ENCODE results near the gene DLG1.

Gene DLG1

GRCh38 chr3:197083486-197083885 is 214.9 kb downstream of the DLG1 start:
- Histone ChIP-seq H3K27ac (ENCODE audit: low read length) (no peak overlapping the region), H3K36me3 (replicated peaks; ENCODE audit: insufficient read depth, low read length) (no peaks in the 10 kb centered on the region), H3K9me3 (replicated peaks; ENCODE audit: insufficient read depth, low read length) (no peaks in the 10 kb centered on the region), H3K9ac (ENCODE audit: low read length) (no peak overlapping the region), H3K4me2 (ENCODE audit: low read depth, low read length) (no peak overlapping the region), H3K4me3 (ENCODE audit: low read length) (no peak overlapping the region), H3K4me1 (ENCODE audit: low read length) (no peaks in the 10 kb centered on the region), H3K79me2 (ENCODE audit: low read length) (no peaks in the 10 kb centered on the region), H3K27me3 (replicated peaks; ENCODE audit: insufficient read depth, low read length) (no peaks in the 10 kb centered on the region), H4K20me1 (ENCODE audit: insufficient read depth, low read length) (no peaks in the 10 kb centered on the region), H2AFZ (ENCODE audit: low read length) (no peak overlapping the region), H3K9me2 (replicated peaks; ENCODE audit: insufficient read depth, low read length) (no peaks in the 10 kb centered on the region), H3F3A (ENCODE audit: insufficient read depth, low read length) (no peaks in the 10 kb centered on the region)
- TF ChIP-seq CTCF (IDR thresholded peaks at IDR 0.05; ENCODE audit: low read length) (no peak), EZH2phosphoT487 (IDR thresholded peaks at IDR 0.05; ENCODE audit: low read length) (no peak), EZH2 (optimal IDR thresholded peaks at IDR 0.05; ENCODE audit: low read depth, low read length) (no peak)
- DNase-seq, result no peak

DNA sequence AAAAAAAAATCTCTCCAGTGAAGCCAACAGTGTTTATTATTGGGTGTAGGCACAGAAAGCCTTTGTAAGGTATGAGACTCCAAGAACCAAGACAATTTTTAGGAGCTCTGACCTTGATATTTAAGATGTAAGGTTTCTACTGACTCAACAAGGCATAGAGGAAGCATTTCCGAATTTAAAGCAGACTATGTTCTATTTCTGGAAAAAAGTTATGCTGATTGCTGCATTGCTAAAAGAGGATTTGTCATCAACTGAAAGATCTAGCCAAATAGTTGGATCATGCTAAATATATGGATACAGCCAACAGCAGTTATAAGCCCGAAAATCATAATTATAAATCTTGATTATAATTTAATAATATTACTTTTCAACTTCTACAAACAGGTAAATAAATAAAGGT is 215.5 kb downstream of the DLG1 start:
- H3K4me3 ChIP-seq (ENCODE audit: low read length), result no peak overlapping the region
- TF ChIP-seq CTCF (IDR thresholded peaks at IDR 0.05; ENCODE audit: low read length) (no peak), EZH2phosphoT487 (IDR thresholded peaks at IDR 0.05; ENCODE audit: low read length) (no peak), EZH2 (optimal IDR thresholded peaks at IDR 0.05; ENCODE audit: low read depth, low read length) (no peak)
- no peaks in the 10 kb centered on the region for H3K79me2 ChIP-seq (ENCODE audit: low read length)

DNA sequence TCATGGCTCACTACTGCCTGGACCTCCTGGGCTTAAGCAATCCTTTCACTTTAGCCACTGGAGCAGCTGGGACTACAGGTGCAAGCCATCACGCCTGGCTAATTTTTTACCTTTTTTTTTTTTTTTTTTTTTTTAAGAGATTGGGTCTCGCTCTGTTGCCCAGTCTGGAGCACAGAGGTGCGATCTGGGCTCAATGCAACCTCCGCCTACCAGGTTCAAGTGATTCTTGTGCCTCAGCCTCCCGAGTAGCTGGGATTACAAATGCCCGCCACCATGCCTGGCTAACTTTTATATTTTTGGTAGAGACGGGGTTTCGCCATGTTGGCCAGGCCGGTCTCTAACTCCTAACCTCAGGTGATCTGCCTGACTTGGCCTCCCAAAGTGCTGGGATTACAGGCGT is 218.1 kb downstream of the DLG1 start:
- no peaks in the 10 kb centered on the region for H3K4me1 ChIP-seq (ENCODE audit: low read length)
- H3K9me3 ChIP-seq (replicated peaks; ENCODE audit: insufficient read depth, low read length), result no peaks in the 10 kb centered on the region
- H3K9ac ChIP-seq (ENCODE audit: low read length), result no peak overlapping the region
- no peak overlapping the region for H3K27ac ChIP-seq (ENCODE audit: low read length)
- 0 out of 2 replicates have a peak, but pooled peaks cover 8% of the 10 kb centered on the region for H3K36me3 ChIP-seq (replicated peaks; ENCODE audit: insufficient read depth, low read length)
- no peaks in the 10 kb centered on the region for H3K79me2 ChIP-seq (ENCODE audit: low read length)
- no peak for TF ChIP-seq CTCF (IDR thresholded peaks at IDR 0.05; ENCODE audit: low read length)
- no peak for TF ChIP-seq EZH2phosphoT487 (IDR thresholded peaks at IDR 0.05; ENCODE audit: low read length)
- TF ChIP-seq EZH2 (optimal IDR thresholded peaks at IDR 0.05; ENCODE audit: low read depth, low read length), result no peak
- DNase-seq, result no peak
- no peaks in the 10 kb centered on the region for H3K9me2 ChIP-seq (replicated peaks; ENCODE audit: insufficient read depth, low read length)
- no peak overlapping the region for H3K4me2 ChIP-seq (ENCODE audit: low read depth, low read length)
- H3K27me3 ChIP-seq (replicated peaks; ENCODE audit: insufficient read depth, low read length), result no peaks in the 10 kb centered on the region
- no peak overlapping the region for H3K4me3 ChIP-seq (ENCODE audit: low read length)
- H2AFZ ChIP-seq (ENCODE audit: low read length), result no peak overlapping the region
- H3F3A ChIP-seq (ENCODE audit: insufficient read depth, low read length), result 0 out of 2 replicates have a peak, but pooled peaks cover 3% of the 10 kb centered on the region
- H4K20me1 ChIP-seq (ENCODE audit: insufficient read depth, low read length), result no peaks in the 10 kb centered on the region

More for the DNA sequence above, 215.5 kb downstream of the DLG1 start:
- no peaks in the 10 kb centered on the region for H3K9me3 ChIP-seq (replicated peaks; ENCODE audit: insufficient read depth, low read length)
- H3K9me2 ChIP-seq (replicated peaks; ENCODE audit: insufficient read depth, low read length), result no peaks in the 10 kb centered on the region
- DNase-seq, result no peak
- H3K27ac ChIP-seq (ENCODE audit: low read length), result no peak overlapping the region
- no peaks in the 10 kb centered on the region for H3K36me3 ChIP-seq (replicated peaks; ENCODE audit: insufficient read depth, low read length)
- no peaks in the 10 kb centered on the region for H4K20me1 ChIP-seq (ENCODE audit: insufficient read depth, low read length)
- no peak overlapping the region for H2AFZ ChIP-seq (ENCODE audit: low read length)
- no peak overlapping the region for H3K4me2 ChIP-seq (ENCODE audit: low read depth, low read length)
- no peaks in the 10 kb centered on the region for H3K27me3 ChIP-seq (replicated peaks; ENCODE audit: insufficient read depth, low read length)
- H3K4me1 ChIP-seq (ENCODE audit: low read length), result no peaks in the 10 kb centered on the region
- H3K9ac ChIP-seq (ENCODE audit: low read length), result no peak overlapping the region
- H3F3A ChIP-seq (ENCODE audit: insufficient read depth, low read length), result no peaks in the 10 kb centered on the region

Data from MM.1S (cell line).